ENCODE data around the gene ZNF593OS.

Gene ZNF593OS

DNA sequence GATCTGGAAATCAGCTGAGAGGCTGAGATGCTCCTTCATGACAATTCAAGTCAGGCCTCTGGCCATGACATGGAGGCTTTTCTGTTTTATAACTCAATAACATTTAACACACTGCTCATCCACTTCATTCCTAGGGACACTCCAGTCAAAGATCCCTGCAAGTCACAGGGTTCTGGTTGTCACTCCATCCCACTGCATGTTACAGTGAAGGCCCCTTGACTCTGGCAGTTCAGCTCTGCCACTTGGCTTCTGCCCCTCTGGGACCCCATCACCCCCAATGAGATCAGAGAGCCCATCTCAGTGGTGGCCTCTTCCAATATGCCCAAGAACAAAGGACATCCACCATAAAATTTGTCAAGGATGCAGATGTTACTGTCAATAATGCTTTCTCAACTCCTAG, 22.7 kb downstream of the ZNF593OS start:
- no peak for DNase-seq
- H3K9me3 ChIP-seq (ENCODE audit: insufficient read depth, low read length, severe bottlenecking): no peaks in the 10 kb centered on the region
- no peak for ATAC-seq (ENCODE audit: insufficient read depth, low read depth)
- H3K27ac ChIP-seq (ENCODE audit: low read length): no peak overlapping the region
- no peak overlapping the region for H3K4me3 ChIP-seq (ENCODE audit: low read depth in 1 of 2, low read length in 2 of 2)
- no peaks in the 10 kb centered on the region for H4K20me1 ChIP-seq (ENCODE audit: insufficient read depth, low read length)
- H3K79me2 ChIP-seq (ENCODE audit: insufficient read depth, low read length): no peaks in the 10 kb centered on the region
- no peak overlapping the region for H3K4me2 ChIP-seq (ENCODE audit: insufficient read depth, low read length)
- TF ChIP-seq EZH2 (IDR thresholded peaks at IDR 0.05; ENCODE audit: borderline replicate concordance, low read depth, low read length, severe bottlenecking): no peak
- TF ChIP-seq, protein P1, sequence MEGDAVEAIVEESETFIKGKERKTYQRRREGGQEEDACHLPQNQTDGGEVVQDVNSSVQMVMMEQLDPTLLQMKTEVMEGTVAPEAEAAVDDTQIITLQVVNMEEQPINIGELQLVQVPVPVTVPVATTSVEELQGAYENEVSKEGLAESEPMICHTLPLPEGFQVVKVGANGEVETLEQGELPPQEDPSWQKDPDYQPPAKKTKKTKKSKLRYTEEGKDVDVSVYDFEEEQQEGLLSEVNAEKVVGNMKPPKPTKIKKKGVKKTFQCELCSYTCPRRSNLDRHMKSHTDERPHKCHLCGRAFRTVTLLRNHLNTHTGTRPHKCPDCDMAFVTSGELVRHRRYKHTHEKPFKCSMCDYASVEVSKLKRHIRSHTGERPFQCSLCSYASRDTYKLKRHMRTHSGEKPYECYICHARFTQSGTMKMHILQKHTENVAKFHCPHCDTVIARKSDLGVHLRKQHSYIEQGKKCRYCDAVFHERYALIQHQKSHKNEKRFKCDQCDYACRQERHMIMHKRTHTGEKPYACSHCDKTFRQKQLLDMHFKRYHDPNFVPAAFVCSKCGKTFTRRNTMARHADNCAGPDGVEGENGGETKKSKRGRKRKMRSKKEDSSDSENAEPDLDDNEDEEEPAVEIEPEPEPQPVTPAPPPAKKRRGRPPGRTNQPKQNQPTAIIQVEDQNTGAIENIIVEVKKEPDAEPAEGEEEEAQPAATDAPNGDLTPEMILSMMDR (IDR thresholded peaks at IDR 0.05; ENCODE audit: borderline replicate concordance, extremely low read depth, low read length, poor library complexity, severe bottlenecking): no peak
- no peak overlapping the region for H2AFZ ChIP-seq (ENCODE audit: low read depth, low read length)
- H3K9ac ChIP-seq (ENCODE audit: low read depth, low read length): no peak overlapping the region
- no peaks in the 10 kb centered on the region for H3K36me3 ChIP-seq (ENCODE audit: insufficient read depth, low read length)
- peaks cover 3% of the 10 kb centered on the region; the same call in 1 of the 2 replicates for H3K4me1 ChIP-seq (ENCODE audit: insufficient read depth, low read length)
- peaks cover 14% of the 10 kb centered on the region for H3K27me3 ChIP-seq (ENCODE audit: insufficient read depth, low read length, poor library complexity)

DNA sequence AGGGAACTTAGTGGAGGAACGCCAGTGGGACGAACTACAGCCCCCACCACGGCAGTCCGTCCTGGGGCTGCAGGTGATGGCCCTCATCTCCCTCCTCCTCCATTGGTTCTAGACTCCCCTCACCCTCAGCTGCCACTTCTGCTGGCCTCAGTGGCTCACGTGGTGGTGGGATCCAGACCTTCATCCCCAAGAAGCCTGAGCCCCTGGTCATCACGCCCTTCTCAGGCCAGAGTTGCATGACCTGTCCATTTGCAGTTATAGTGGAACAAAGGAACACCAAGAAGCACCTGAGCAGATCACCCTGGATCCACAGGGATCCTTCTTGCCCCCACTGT, 25.7 kb downstream of the ZNF593OS start:
- TF ChIP-seq, protein P1 (IDR thresholded peaks at IDR 0.05; ENCODE audit: borderline replicate concordance, extremely low read depth, low read length, poor library complexity, severe bottlenecking): no peak
- no peak for TF ChIP-seq EZH2 (IDR thresholded peaks at IDR 0.05; ENCODE audit: borderline replicate concordance, low read depth, low read length, severe bottlenecking)
- ATAC-seq (ENCODE audit: insufficient read depth, low read depth): no peak
- Histone ChIP-seq H3K27me3 (ENCODE audit: insufficient read depth, low read length, poor library complexity) (peaks cover 9% of the 10 kb centered on the region), H3K4me3 (ENCODE audit: low read depth in 1 of 2, low read length in 2 of 2) (no peak overlapping the region), H2AFZ (ENCODE audit: low read depth, low read length) (no peak overlapping the region), H3K9me3 (ENCODE audit: insufficient read depth, low read length, severe bottlenecking) (no peaks in the 10 kb centered on the region), H3K9ac (ENCODE audit: low read depth, low read length) (no peak overlapping the region), H3K4me2 (ENCODE audit: insufficient read depth, low read length) (no peak overlapping the region), H4K20me1 (ENCODE audit: insufficient read depth, low read length) (no peaks in the 10 kb centered on the region), H3K79me2 (ENCODE audit: insufficient read depth, low read length) (no peaks in the 10 kb centered on the region), H3K4me1 (ENCODE audit: insufficient read depth, low read length) (peaks cover 3% of the 10 kb centered on the region; the same call in 1 of the 2 replicates), H3K27ac (ENCODE audit: low read length) (no peak overlapping the region), H3K36me3 (ENCODE audit: insufficient read depth, low read length) (no peaks in the 10 kb centered on the region)
- no peak for DNase-seq

DNA sequence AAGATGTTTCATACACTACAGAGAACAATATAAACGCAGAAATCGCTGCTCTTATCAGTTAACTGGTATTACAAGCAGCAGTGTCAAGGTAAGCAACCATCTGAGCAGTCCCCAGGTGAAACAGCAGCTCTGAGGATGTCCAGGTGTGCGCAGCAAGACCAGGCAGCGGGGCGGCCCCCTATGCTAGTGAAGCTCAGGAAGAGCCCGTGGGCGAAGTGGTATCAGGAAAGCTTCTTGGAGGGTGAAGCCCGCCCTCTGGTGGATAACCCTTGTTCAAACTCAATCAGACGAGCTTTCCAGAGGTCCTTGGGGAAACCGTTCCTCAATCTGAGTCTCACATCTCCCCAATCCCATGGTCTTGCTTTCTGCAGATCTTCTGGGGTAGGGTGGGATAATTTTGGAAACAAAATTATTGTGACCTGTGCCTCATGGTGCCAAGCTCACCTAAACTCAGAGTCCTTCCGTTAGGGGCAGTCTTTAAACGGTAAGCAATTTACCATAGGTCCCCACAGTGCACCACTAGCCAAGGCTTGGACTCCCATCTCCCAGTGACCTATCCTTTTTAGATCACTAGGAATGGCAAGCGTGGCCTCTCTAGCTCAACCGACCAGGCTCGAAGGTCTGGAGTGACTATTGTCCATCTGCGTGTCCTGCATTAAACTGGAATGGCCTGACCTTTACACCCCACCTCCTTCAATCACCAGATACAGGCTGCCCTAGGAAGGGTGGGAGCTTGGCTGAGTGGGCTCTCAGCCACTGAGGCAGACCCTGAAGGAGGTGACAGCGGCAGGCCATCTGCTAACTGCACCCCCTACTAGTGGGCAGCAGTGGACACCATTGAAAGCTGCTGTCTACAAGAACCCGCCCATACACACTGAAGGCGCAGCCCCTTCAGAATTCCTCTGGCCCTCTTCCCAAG, 26.3 kb downstream of the ZNF593OS start:
- Histone ChIP-seq H3K79me2 (ENCODE audit: insufficient read depth, low read length) (no peaks in the 10 kb centered on the region), H3K9ac (ENCODE audit: low read depth, low read length) (no peak overlapping the region), H3K27ac (ENCODE audit: low read length) (no peak overlapping the region), H3K9me3 (ENCODE audit: insufficient read depth, low read length, severe bottlenecking) (no peaks in the 10 kb centered on the region), H4K20me1 (ENCODE audit: insufficient read depth, low read length) (no peaks in the 10 kb centered on the region), H3K36me3 (ENCODE audit: insufficient read depth, low read length) (no peaks in the 10 kb centered on the region), H2AFZ (ENCODE audit: low read depth, low read length) (peak overlapping the region; percentile 50; the same call in 1 of the 2 replicates), H3K4me3 (ENCODE audit: low read depth in 1 of 2, low read length in 2 of 2) (no peak overlapping the region), H3K27me3 (ENCODE audit: insufficient read depth, low read length, poor library complexity) (peaks cover 7% of the 10 kb centered on the region), H3K4me2 (ENCODE audit: insufficient read depth, low read length) (peak overlapping the region; percentile 26; the same call in 1 of the 2 replicates), H3K4me1 (ENCODE audit: insufficient read depth, low read length) (peaks cover 3% of the 10 kb centered on the region; the same call in 1 of the 2 replicates)
- ATAC-seq (ENCODE audit: insufficient read depth, low read depth) (peak; percentile 99), DNase-seq (peak; percentile 81)
- TF ChIP-seq, protein P1 (IDR thresholded peaks at IDR 0.05; ENCODE audit: borderline replicate concordance, extremely low read depth, low read length, poor library complexity, severe bottlenecking): peak; percentile 83
- TF ChIP-seq EZH2 (IDR thresholded peaks at IDR 0.05; ENCODE audit: borderline replicate concordance, low read depth, low read length, severe bottlenecking): no peak

Data from DND-41 (cell line).